ENCODE results near the gene ATRN.

The ATRN gene

GRCh38 chr20:3679749-3680700 lies 209.2 kb downstream of the ATRN start:
- no peak for DNase-seq

- DNase-seq: no peak
Observed at GRCh38 chr20:3680701-3681351, 210.0 kb downstream of the ATRN start.

GRCh38 chr20:3681352-3681930 lies 210.6 kb downstream of the ATRN start:
- no peak for DNase-seq

- no peak for DNase-seq
Observed at GRCh38 chr20:3681931-3682781, 211.3 kb downstream of the ATRN start, which contains the start of gene ADAM33. Gene ADAM33, minus strand, starts transcription at chr20:3682010. Its CDS starts 6 bp downstream, at chr20:3682004.

GRCh38 chr20:3685341-3685740 lies 214.5 kb downstream of the ATRN start:
- no peak for DNase-seq

- DNase-seq: no peak
Observed at GRCh38 chr20:3686421-3686820, 215.6 kb downstream of the ATRN start.

GRCh38 chr20:3686867-3687321 lies 216.1 kb downstream of the ATRN start:
- DNase-seq: no peak

GRCh38 chr20:3687655-3688054 lies 216.8 kb downstream of the ATRN start:
- no peak for DNase-seq

- DNase-seq: no peak
Observed at GRCh38 chr20:3689978-3690377, 219.2 kb downstream of the ATRN start.

GRCh38 chr20:3690413-3690812 lies 219.6 kb downstream of the ATRN start:
- DNase-seq: no peak

GRCh38 chr20:3691306-3691705 lies 220.5 kb downstream of the ATRN start:
- DNase-seq: no peak

- no peak for DNase-seq
Observed at GRCh38 chr20:3691897-3692296, 221.1 kb downstream of the ATRN start.

GRCh38 chr20:3692706-3693294 lies 222.0 kb downstream of the ATRN start:
- DNase-seq: no peak

GRCh38 chr20:3693376-3693775 lies 222.6 kb downstream of the ATRN start:
- no peak for DNase-seq

- no peak for DNase-seq
Observed at GRCh38 chr20:3694864-3695263, 224.0 kb downstream of the ATRN start.

GRCh38 chr20:3696200-3696599 lies 225.4 kb downstream of the ATRN start:
- no peak for DNase-seq

GRCh38 chr20:3696745-3697587 lies 226.1 kb downstream of the ATRN start:
- DNase-seq: no peak

- DNase-seq: no peak
Observed at GRCh38 chr20:3697588-3698305, 226.9 kb downstream of the ATRN start.

- no peak for DNase-seq
Observed at GRCh38 chr20:3698591-3699001, 227.8 kb downstream of the ATRN start.

GRCh38 chr20:3699037-3699436 lies 228.2 kb downstream of the ATRN start:
- no peak for DNase-seq

Data from NCI-H774 (cell line).